Erythroblast (primary cell): ENCODE results near the gene MYO18A.

Experiments
- GATA1 ChIP-seq: IDR thresholded peaks from 2 replicates; pipeline ENCODE4 v1.6.1; 2011; ENCODE audit warnings: low read depth, mild to moderate bottlenecking, control low read depth, low read length, moderate library complexity
- POLR2A ChIP-seq: IDR thresholded peaks from 2 replicates; pipeline ENCODE4 v1.6.1; 2011; ENCODE audit warnings: mild to moderate bottlenecking, low read length

- no peak for TF ChIP-seq POLR2A
- TF ChIP-seq GATA1, result no peak
Measured at GRCh38 chr17:29090108-29090507, 90.1 kb downstream of the MYO18A start.
